Measurements from ENCODE around the gene MYOC.

- no peak for TF ChIP-seq CTCF (IDR thresholded peaks at IDR 0.05)
- no peak for TF ChIP-seq POLR2AphosphoS5 (IDR thresholded peaks at IDR 0.05; ENCODE audit: low read depth, low read length)
These were observed 30.4 kb downstream of the MYOC start, which contains the start of gene MYOCOS for GRCh38 chr1:171622152-171622462.
